A673 (cell line): ENCODE results near the gene NRTN.

Experiments
- EZH2 ChIP-seq: fragments of 200-600 bp; sonication (generic); IDR thresholded peaks from 2 replicates; pipeline ENCODE4 v1.6.1; 2017; ENCODE audit warnings: borderline replicate concordance, low read depth, mild to moderate bottlenecking, mixed read lengths, antibody characterized with exemption, low read length; ENCODE audit not compliant: poor library complexity, severe bottlenecking
- TF ChIP-seq, protein P1 (sequence below): fragments of 300-800, 200-600 bp; sonication (generic); conservative IDR thresholded peaks from 2 replicates; pipeline ENCODE4 v1.5.1; 2017; ENCODE audit warnings: low read depth, mild to moderate bottlenecking, antibody characterized with exemption, low read length, moderate library complexity, mixed read lengths

DNA sequence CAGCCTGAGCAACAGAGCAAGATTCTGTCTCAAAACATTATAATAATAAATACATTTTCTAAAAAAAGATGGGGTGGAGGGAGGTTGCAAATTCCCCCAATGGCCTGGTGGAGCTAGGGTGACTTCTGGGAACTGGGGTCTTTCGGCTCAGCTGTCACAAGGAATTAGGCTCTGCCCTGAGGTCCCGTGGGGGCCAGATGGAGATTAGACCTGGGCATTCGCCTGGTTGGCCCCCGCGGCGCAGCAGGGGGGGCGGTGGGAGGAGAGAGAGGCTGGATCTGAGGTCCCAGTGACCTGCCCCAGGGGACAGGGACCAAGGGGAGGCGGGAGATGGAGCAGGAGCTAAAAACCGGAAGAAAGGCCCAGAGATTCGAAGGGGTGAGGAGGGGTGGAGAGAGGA lies 19.9 kb downstream of the NRTN start:
- no peak for TF ChIP-seq EZH2
- TF ChIP-seq, protein P1, sequence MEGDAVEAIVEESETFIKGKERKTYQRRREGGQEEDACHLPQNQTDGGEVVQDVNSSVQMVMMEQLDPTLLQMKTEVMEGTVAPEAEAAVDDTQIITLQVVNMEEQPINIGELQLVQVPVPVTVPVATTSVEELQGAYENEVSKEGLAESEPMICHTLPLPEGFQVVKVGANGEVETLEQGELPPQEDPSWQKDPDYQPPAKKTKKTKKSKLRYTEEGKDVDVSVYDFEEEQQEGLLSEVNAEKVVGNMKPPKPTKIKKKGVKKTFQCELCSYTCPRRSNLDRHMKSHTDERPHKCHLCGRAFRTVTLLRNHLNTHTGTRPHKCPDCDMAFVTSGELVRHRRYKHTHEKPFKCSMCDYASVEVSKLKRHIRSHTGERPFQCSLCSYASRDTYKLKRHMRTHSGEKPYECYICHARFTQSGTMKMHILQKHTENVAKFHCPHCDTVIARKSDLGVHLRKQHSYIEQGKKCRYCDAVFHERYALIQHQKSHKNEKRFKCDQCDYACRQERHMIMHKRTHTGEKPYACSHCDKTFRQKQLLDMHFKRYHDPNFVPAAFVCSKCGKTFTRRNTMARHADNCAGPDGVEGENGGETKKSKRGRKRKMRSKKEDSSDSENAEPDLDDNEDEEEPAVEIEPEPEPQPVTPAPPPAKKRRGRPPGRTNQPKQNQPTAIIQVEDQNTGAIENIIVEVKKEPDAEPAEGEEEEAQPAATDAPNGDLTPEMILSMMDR: no peak
